Stimulated activated effector memory CD8-positive, alpha-beta T cell treated with anti-CD3 and anti-CD28 coated beads, Interleukin-12 subunit alpha, Interleukin-12 subunit beta, amount 100 ng/mL, for 72 hours (primary cell): Measurements from ENCODE around the gene KPNA4.
"Not testable (repeated sequence)": the region's sequence is repeated elsewhere in the genome, so short reads cannot be mapped to it uniquely, and the experiment has no call there.

Experiments used
- ATAC-seq: fragments of 150-1000 bp; cut with Tn5 transposase; 2 replicates; pipeline ENCODE4 v1.10.0; 2021
- DNase-seq, 2 donors: peaks; one replicate each; pipeline ENCODE4 v3.0.0; 2021 to 2022; ENCODE audit warnings: low spot score in 2 of 2
- H3K27ac Mint-ChIP-seq: one replicate; pipeline ENCODE4 v1.8.0; 2022; ENCODE audit warnings: mild to moderate bottlenecking, mixed read lengths
- H3K36me3 Mint-ChIP-seq: one replicate; pipeline ENCODE4 v1.8.0; 2022; ENCODE audit warnings: mild to moderate bottlenecking, mixed read lengths
- H3K4me1 Mint-ChIP-seq: one replicate; pipeline ENCODE4 v1.8.0; 2022; ENCODE audit warnings: mixed read lengths
- H3K4me3 Mint-ChIP-seq: one replicate; pipeline ENCODE4 v1.8.0; 2022; ENCODE audit warnings: mild to moderate bottlenecking, mixed read lengths
- H3K9me3 Mint-ChIP-seq: one replicate; pipeline ENCODE4 v1.8.0; 2022; ENCODE audit warnings: mixed read lengths

KPNA4 gene

DNA sequence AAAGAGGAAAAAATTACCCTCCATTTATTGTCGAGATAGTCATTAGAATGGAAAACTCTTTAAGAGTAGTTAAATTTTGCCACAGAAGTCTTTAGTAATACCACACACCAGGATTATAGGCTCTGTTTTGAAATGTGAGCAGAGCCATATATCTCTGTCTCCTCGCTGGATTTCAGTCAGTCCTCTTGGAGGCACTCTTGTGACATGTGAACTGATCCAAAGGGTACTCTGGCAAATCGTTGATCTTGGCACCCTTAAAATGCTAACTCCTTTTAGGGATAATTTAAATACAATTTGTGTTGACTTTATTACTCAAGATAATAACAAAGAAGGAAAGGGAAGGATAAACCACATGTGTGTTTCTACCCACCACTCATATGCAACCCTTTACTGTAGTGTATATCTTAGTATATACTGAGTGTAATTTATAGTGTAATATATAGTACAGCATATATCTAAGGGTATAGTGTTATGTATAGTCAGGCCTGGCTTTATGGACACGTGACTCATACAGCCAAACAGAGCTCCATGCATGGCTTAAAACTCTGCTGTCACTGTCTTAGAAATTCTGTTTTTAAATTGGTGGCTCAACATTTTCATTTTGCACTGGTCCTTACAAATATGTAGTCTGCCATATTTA lies 12.3 kb upstream of the KPNA4 start:
- Mint-ChIP-seq H3K27ac (no peak overlapping the region), H3K4me3 (no peak overlapping the region), H3K9me3 (peaks cover 5% of the 10 kb centered on the region), H3K4me1 (no peaks in the 10 kb centered on the region), H3K36me3 (no peaks in the 10 kb centered on the region)
- ATAC-seq (no peak), DNase-seq (no peak)

- no peak overlapping the region for H3K27ac Mint-ChIP-seq
- peaks cover 5% of the 10 kb centered on the region for H3K9me3 Mint-ChIP-seq
- no peak overlapping the region for H3K4me3 Mint-ChIP-seq
- H3K4me1 Mint-ChIP-seq = no peaks in the 10 kb centered on the region
- H3K36me3 Mint-ChIP-seq = no peaks in the 10 kb centered on the region
- no peak for DNase-seq
- no peak for ATAC-seq
Observed at GRCh38 chr3:160577093-160577492, 11.7 kb upstream of the KPNA4 start.

DNA sequence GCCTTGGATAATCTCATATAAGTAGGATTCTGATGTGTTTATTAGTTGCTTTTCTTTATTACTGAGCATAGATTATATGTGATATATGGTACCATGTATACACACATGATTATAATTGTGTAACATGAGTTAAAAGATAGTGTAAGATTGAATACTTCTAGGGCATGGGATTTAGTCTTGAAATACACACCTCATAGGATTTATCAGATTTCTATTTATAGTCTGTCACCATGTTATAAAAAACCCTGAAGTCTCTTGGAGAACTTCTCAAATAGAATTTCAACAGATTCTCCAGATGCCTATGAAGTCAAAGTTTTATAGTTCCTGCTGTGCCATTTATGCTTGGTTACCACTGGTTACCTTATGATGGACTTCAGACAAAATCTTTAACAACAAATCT lies 11.2 kb upstream of the KPNA4 start:
- no peak for ATAC-seq
- no peak overlapping the region for H3K27ac Mint-ChIP-seq
- no peaks in the 10 kb centered on the region for H3K36me3 Mint-ChIP-seq
- H3K4me3 Mint-ChIP-seq = no peak overlapping the region
- DNase-seq = no peak
- H3K9me3 Mint-ChIP-seq = peaks cover 2% of the 10 kb centered on the region
- no peaks in the 10 kb centered on the region for H3K4me1 Mint-ChIP-seq

DNA sequence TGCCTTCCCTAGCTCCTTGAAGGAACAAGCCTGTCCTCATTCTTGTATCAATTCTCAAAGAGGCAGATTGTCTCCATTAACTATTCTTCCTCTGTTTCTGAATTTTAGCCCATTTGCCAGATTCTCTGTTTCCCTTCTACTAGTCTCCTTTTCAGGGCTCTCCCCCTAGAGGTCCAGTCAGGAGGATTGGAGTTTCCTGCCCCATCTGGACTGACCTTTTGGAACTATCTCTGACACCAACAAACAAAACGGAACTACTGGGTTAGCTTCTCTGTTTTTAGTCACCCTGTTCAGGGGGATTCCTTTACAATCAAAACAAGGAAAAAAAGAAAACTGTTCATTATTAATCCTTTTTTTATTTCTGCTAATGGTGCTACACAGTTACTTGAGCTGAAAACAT lies 10.2 kb upstream of the KPNA4 start:
- H3K4me3 Mint-ChIP-seq = no peak overlapping the region
- DNase-seq (no peak), ATAC-seq (no peak)
- H3K27ac Mint-ChIP-seq = no peak overlapping the region
- H3K4me1 Mint-ChIP-seq = no peaks in the 10 kb centered on the region
- no peaks in the 10 kb centered on the region for H3K9me3 Mint-ChIP-seq
- H3K36me3 Mint-ChIP-seq = no peaks in the 10 kb centered on the region

DNA sequence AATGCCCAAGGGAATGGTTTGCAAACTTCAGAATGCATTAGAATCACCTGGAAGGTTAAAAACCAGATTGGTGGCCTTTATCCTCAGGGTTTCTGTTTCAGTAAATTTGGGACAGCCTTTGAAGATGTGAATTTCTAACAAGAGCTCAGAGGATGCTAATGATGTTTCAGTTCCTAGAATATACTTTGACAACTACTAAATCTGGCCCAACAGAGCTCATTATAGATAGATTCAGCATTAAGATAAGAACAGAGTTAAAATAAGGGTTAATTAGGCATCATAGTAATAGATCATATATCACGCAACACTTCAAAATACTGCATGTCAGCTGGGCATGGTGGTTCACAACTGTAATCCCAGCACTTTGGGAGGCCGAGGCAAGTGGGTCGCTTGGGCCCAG lies 9.3 kb upstream of the KPNA4 start:
- H3K4me3 Mint-ChIP-seq = no peak overlapping the region
- H3K9me3 Mint-ChIP-seq = no peaks in the 10 kb centered on the region
- ATAC-seq = no peak
- H3K27ac Mint-ChIP-seq = no peak overlapping the region
- no peak for DNase-seq
- no peaks in the 10 kb centered on the region for H3K4me1 Mint-ChIP-seq
- no peaks in the 10 kb centered on the region for H3K36me3 Mint-ChIP-seq

GRCh38 chr3:160573955-160574525 lies 8.7 kb upstream of the KPNA4 start:
- not testable (repeated sequence) for H3K36me3 Mint-ChIP-seq, ATAC-seq, H3K27ac Mint-ChIP-seq, H3K4me3 Mint-ChIP-seq, H3K9me3 Mint-ChIP-seq, DNase-seq, H3K4me1 Mint-ChIP-seq

- Mint-ChIP-seq H3K4me1 (peaks cover 29% of the 10 kb centered on the region), H3K9me3 (no peaks in the 10 kb centered on the region), H3K27ac (no peak overlapping the region), H3K4me3 (no peak overlapping the region), H3K36me3 (peaks cover 21% of the 10 kb centered on the region)
- DNase-seq (no peak), ATAC-seq (no peak)
Observed at GRCh38 chr3:160569894-160570652, 4.7 kb upstream of the KPNA4 start.

DNA sequence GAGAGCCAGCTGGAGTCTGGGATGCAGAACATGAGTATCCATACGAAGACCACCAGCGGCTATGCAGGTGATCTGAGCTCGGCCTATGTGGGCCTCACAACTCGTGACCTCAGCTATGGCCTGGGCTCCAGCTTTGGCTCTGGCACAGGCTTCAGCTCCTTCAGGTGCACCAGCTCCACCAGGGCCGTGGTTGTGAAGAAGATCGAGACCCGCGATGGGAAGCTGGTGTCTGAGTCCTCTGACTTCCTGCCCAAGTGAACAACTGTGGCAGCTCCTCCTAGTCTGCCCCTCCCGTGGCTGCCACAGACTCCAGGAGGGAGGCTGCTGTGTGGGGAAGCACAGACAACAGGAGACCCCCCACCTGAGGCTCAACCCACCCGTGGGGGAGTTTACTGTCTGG lies 3.6 kb upstream of the KPNA4 start:
- ATAC-seq (no peak), DNase-seq (no peak)
- H3K4me1 Mint-ChIP-seq = peaks cover 34% of the 10 kb centered on the region
- no peak overlapping the region for H3K4me3 Mint-ChIP-seq
- H3K36me3 Mint-ChIP-seq = peaks cover 27% of the 10 kb centered on the region
- H3K9me3 Mint-ChIP-seq = no peaks in the 10 kb centered on the region
- no peak overlapping the region for H3K27ac Mint-ChIP-seq

- Mint-ChIP-seq H3K36me3 (peaks cover 39% of the 10 kb centered on the region), H3K4me1 (peaks cover 46% of the 10 kb centered on the region), H3K9me3 (no peaks in the 10 kb centered on the region), H3K4me3 (no peak overlapping the region), H3K27ac (no peak overlapping the region)
- DNase-seq = no peak
- ATAC-seq = no peak
Observed at GRCh38 chr3:160567774-160568173, 2.4 kb upstream of the KPNA4 start.

DNA sequence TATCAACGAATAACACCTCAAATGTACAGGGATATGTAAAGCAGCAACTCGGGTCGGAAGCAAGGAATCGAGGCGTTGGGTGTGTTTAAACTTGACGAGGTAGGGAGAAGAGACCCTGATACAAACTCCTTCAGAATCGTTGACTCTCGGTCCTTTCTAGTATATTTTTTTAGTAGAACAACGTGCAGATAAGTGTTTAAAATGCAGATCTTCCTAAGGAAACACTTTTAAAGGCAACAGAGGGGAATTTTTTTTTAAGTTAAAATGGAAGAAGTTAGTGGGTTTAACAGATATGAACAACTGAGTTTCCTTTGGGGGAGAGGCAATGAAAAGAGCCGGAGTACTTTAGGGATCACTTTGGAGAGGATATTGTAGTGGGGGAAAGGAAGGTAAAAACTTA lies 1.1 kb upstream of the KPNA4 start:
- H3K4me1 Mint-ChIP-seq = peaks cover 56% of the 10 kb centered on the region

DNA sequence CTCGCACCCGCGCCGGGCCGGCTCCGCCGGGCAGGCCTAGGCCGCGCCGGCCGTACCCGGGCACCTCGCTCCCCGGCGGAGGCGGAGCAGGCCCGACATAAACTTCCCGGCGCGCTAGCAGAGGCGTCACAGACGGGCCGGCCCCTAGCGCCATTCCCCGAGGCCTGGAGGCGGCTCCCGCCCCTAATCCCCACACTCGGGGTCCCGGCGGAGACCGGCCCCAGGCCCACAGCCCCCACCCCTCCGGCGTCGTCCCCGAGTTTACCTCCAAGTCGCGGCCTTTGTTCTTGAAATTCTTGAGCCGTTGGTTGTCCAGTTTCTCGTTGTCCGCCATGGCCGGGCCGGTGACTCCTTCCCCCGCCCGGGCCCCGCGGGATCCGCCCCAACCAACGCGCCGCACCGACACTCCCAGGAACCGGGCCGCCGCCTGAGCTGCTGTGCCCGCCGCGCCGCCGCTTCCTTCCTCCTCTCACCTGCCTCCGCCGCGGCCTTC lies 376 bp downstream of the KPNA4 start:
- no peaks in the 10 kb centered on the region for H3K9me3 Mint-ChIP-seq
- H3K36me3 Mint-ChIP-seq = peaks cover 48% of the 10 kb centered on the region
- H3K27ac Mint-ChIP-seq = peak overlapping the region; percentile 99
- no peak for DNase-seq
- H3K4me3 Mint-ChIP-seq = peak overlapping the region; percentile 96
- ATAC-seq = peak; percentile 73
- H3K4me1 Mint-ChIP-seq = peaks cover 64% of the 10 kb centered on the region

More for the DNA sequence above, 1.1 kb upstream of the KPNA4 start:
- Mint-ChIP-seq H3K4me3 (peak overlapping the region; percentile 96), H3K36me3 (peaks cover 47% of the 10 kb centered on the region), H3K27ac (peak overlapping the region; percentile 99), H3K9me3 (no peaks in the 10 kb centered on the region)
- no peak for ATAC-seq
- no peak for DNase-seq

- Mint-ChIP-seq H3K9me3 (no peaks in the 10 kb centered on the region), H3K36me3 (peaks cover 48% of the 10 kb centered on the region), H3K27ac (peak overlapping the region; percentile 99), H3K4me3 (peak overlapping the region; percentile 96), H3K4me1 (peaks cover 70% of the 10 kb centered on the region)
- no peak for ATAC-seq
- no peak for DNase-seq
Observed at GRCh38 chr3:160564258-160564911, 986 bp downstream of the KPNA4 start.

- no peaks in the 10 kb centered on the region for H3K9me3 Mint-ChIP-seq
- peak overlapping the region; percentile 96 for H3K4me3 Mint-ChIP-seq
- no peak for ATAC-seq
- DNase-seq = no peak
- H3K4me1 Mint-ChIP-seq = peaks cover 57% of the 10 kb centered on the region
- H3K36me3 Mint-ChIP-seq = peaks cover 37% of the 10 kb centered on the region
- peak overlapping the region; percentile 99 for H3K27ac Mint-ChIP-seq
Observed at GRCh38 chr3:160562952-160563351, 2.4 kb downstream of the KPNA4 start.

DNA sequence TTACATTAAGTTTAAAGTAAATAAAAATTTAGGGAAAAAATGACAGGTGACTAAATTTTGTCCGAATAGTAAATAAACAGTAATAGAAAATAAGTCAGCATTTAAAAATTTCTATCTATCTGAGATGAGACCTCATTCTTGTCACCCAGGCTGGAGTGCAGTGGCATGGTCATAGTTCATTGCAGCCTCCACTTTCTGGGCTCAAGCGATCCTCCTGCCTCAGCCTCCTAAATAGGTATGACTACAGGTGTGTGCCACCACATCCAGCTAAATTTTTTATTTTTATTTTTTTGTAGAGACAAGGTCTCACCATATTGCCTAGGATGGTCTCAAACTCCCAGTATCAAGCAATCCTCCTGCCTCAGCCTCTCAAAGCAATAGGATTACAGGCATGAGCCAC lies 7.8 kb downstream of the KPNA4 start:
- H3K36me3 Mint-ChIP-seq = peaks cover 9% of the 10 kb centered on the region
- H3K4me1 Mint-ChIP-seq = peaks cover 55% of the 10 kb centered on the region

DNA sequence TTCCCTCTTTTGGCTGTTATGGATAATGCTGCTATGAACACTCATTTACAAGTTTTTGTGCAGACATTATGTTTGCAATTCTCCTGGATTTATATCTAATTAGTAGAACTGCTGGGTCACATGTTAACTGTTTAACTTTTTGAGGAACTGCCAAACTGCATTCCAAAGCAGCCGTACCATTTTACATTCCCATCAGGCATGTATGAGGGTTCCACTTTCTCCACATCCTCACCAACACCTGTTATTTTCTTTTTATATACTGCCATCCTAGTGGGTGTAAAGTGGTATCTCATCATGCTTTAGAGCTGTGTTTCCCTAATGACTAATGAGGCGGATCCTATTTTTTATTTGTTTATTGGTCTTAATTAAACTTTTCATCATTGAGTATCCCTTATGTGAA lies 9.2 kb downstream of the KPNA4 start:
- no peak overlapping the region for H3K4me3 Mint-ChIP-seq
- H3K9me3 Mint-ChIP-seq = no peaks in the 10 kb centered on the region
- H3K36me3 Mint-ChIP-seq = no peaks in the 10 kb centered on the region
- DNase-seq (no peak), ATAC-seq (no peak)
- no peak overlapping the region for H3K27ac Mint-ChIP-seq
- H3K4me1 Mint-ChIP-seq = peaks cover 57% of the 10 kb centered on the region

More for the DNA sequence above, 7.8 kb downstream of the KPNA4 start:
- Mint-ChIP-seq H3K27ac (no peak overlapping the region), H3K9me3 (no peaks in the 10 kb centered on the region), H3K4me3 (no peak overlapping the region)
- no peak for DNase-seq
- ATAC-seq = no peak
